ENCODE measurements around the gene CHST10. TPM values are rescaled to one million over a fixed set of nuclear protein-coding genes. Genes with fewer than 3 reads are reported as not detected.

The CHST10 gene
- total RNA-seq, 1 donor, result 7.2 TPM

- Histone ChIP-seq H3K9me3 (ENCODE audit: low read depth, low read length) (no peaks in the 10 kb centered on the region), H3K4me3 (ENCODE audit: insufficient read depth, low read length) (no peak overlapping the region), H4K20me1 (ENCODE audit: insufficient read depth, low read length) (peaks cover 3% of the 10 kb centered on the region), H3K4me2 (ENCODE audit: insufficient read depth, low read length) (no peak overlapping the region), H3K27me3 (ENCODE audit: insufficient read depth, low read length) (no peaks in the 10 kb centered on the region), H3K36me3 (ENCODE audit: insufficient read depth, low read length) (no peaks in the 10 kb centered on the region), H2AFZ (ENCODE audit: low read length) (no peak overlapping the region), H3K79me2 (ENCODE audit: insufficient read depth, low read length) (no peaks in the 10 kb centered on the region), H3K27ac (ENCODE audit: low read depth, low read length) (no peak overlapping the region), H3K4me1 (ENCODE audit: insufficient read depth, low read length) (no peaks in the 10 kb centered on the region)
- no peak for TF ChIP-seq CTCF (IDR thresholded peaks at IDR 0.05; ENCODE audit: extremely low read depth, low read depth, low read length)
- no peak for DNase-seq (ENCODE audit: insufficient read length, low spot score, missing footprints)
Measured at GRCh38 chr2:100408941-100409340, 8.5 kb downstream of the CHST10 start.

GRCh38 chr2:100408104-100408503, 9.4 kb downstream of the CHST10 start:
- no peak for TF ChIP-seq CTCF (IDR thresholded peaks at IDR 0.05; ENCODE audit: extremely low read depth, low read depth, low read length)
- Histone ChIP-seq H3K79me2 (ENCODE audit: insufficient read depth, low read length) (no peaks in the 10 kb centered on the region), H2AFZ (ENCODE audit: low read length) (no peak overlapping the region), H3K4me1 (ENCODE audit: insufficient read depth, low read length) (no peaks in the 10 kb centered on the region), H3K27ac (ENCODE audit: low read depth, low read length) (no peak overlapping the region), H3K4me3 (ENCODE audit: insufficient read depth, low read length) (no peak overlapping the region), H4K20me1 (ENCODE audit: insufficient read depth, low read length) (peaks cover 3% of the 10 kb centered on the region), H3K9me3 (ENCODE audit: low read depth, low read length) (no peaks in the 10 kb centered on the region), H3K36me3 (ENCODE audit: insufficient read depth, low read length) (no peaks in the 10 kb centered on the region), H3K27me3 (ENCODE audit: insufficient read depth, low read length) (no peaks in the 10 kb centered on the region), H3K4me2 (ENCODE audit: insufficient read depth, low read length) (no peak overlapping the region)
- DNase-seq (ENCODE audit: insufficient read length, low spot score, missing footprints), result no peak

DNA sequence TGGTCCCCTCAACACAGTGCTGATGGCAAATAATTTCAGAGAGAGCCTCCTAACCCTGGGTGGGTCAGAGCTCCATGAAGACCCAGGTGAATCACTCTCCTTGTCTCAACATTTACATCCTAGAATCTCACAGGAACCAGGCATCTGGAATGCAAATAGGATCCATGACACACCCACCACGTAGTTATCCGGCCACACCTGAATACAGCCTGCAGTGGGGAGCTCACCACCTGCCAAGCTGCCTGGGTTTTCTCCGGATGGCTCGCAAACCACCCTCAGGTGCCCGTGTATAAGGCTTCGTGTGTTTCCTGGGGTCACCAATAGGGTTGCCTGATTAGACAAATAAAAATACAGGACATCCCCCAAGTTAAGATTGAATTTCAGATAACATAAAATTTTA, 9.9 kb downstream of the CHST10 start:
- no peak overlapping the region for H2AFZ ChIP-seq (ENCODE audit: low read length)
- no peak overlapping the region for H3K4me2 ChIP-seq (ENCODE audit: insufficient read depth, low read length)
- no peaks in the 10 kb centered on the region for H3K4me1 ChIP-seq (ENCODE audit: insufficient read depth, low read length)
- H3K27me3 ChIP-seq (ENCODE audit: insufficient read depth, low read length), result no peaks in the 10 kb centered on the region
- H3K27ac ChIP-seq (ENCODE audit: low read depth, low read length), result no peak overlapping the region
- no peaks in the 10 kb centered on the region for H3K36me3 ChIP-seq (ENCODE audit: insufficient read depth, low read length)
- DNase-seq (ENCODE audit: insufficient read length, low spot score, missing footprints), result no peak
- peaks cover 3% of the 10 kb centered on the region for H4K20me1 ChIP-seq (ENCODE audit: insufficient read depth, low read length)
- no peak for TF ChIP-seq CTCF (IDR thresholded peaks at IDR 0.05; ENCODE audit: extremely low read depth, low read depth, low read length)
- H3K79me2 ChIP-seq (ENCODE audit: insufficient read depth, low read length), result no peaks in the 10 kb centered on the region
- no peak overlapping the region for H3K4me3 ChIP-seq (ENCODE audit: insufficient read depth, low read length)
- no peaks in the 10 kb centered on the region for H3K9me3 ChIP-seq (ENCODE audit: low read depth, low read length)

DNA sequence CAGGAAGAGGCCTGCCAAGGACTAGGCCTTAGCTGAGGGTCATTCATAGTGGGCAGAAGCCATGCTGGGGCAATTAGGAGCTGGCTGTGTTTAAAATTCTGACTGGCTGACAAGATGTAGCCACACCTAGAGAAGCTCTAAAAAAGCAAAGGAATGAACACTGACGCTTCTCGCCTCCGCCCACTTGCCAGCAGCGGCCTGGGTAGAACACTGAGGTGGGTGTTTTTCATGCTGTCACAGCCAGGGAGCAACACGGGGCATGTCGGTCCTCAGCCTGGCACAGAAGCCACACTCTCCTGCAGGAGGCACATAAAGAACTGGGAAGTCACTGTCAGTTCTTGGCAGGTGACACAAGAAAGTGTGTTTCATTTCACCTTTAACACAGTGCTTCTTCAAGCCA, 10.4 kb downstream of the CHST10 start:
- H4K20me1 ChIP-seq (ENCODE audit: insufficient read depth, low read length), result peaks cover 3% of the 10 kb centered on the region
- no peaks in the 10 kb centered on the region for H3K9me3 ChIP-seq (ENCODE audit: low read depth, low read length)
- no peak for DNase-seq (ENCODE audit: insufficient read length, low spot score, missing footprints)
- no peaks in the 10 kb centered on the region for H3K36me3 ChIP-seq (ENCODE audit: insufficient read depth, low read length)
- H3K27ac ChIP-seq (ENCODE audit: low read depth, low read length), result no peak overlapping the region
- H3K79me2 ChIP-seq (ENCODE audit: insufficient read depth, low read length), result no peaks in the 10 kb centered on the region
- H3K4me2 ChIP-seq (ENCODE audit: insufficient read depth, low read length), result no peak overlapping the region
- no peaks in the 10 kb centered on the region for H3K27me3 ChIP-seq (ENCODE audit: insufficient read depth, low read length)
- TF ChIP-seq CTCF (IDR thresholded peaks at IDR 0.05; ENCODE audit: extremely low read depth, low read depth, low read length), result no peak
- H2AFZ ChIP-seq (ENCODE audit: low read length), result no peak overlapping the region
- H3K4me3 ChIP-seq (ENCODE audit: insufficient read depth, low read length), result no peak overlapping the region
- no peaks in the 10 kb centered on the region for H3K4me1 ChIP-seq (ENCODE audit: insufficient read depth, low read length)
